Aorta (tissue), 5 donors: ENCODE results near the gene RLF. TPM values are rescaled to one million over a fixed set of nuclear protein-coding genes. Genes with fewer than 3 reads are reported as not detected.

Source experiments
- ATAC-seq: fragments of 200-7000 bp; cut with Tn5 transposase; one replicate; pipeline ENCODE4 v1.9.1; 2022; ENCODE audit warnings: moderate library complexity; ENCODE audit not compliant: low FRiP score
- DNase-seq, 2 donors: peaks; one replicate each; pipeline ENCODE4 v3.0.0-alpha.2; 2020
- H3K27ac ChIP-seq, 2 donors: one replicate each; pipeline ENCODE4 v1.5.1; 2013; ENCODE audit warnings: low read length in 2 of 2, mild to moderate bottlenecking in 2 of 2, moderate library complexity in 2 of 2, control low read depth in 1 of 2, inconsistent platforms in 1 of 2, low read depth in 1 of 2
- H3K27me3 ChIP-seq, 2 donors: one replicate each; pipeline ENCODE4 v1.6.1; 2013; ENCODE audit warnings: control low read depth in 1 of 2, low read length in 1 of 2, mild to moderate bottlenecking in 1 of 2, moderate library complexity in 1 of 2; ENCODE audit not compliant: insufficient read depth in 2 of 2, control insufficient read depth in 1 of 2
- H3K36me3 ChIP-seq, 2 donors: one replicate each; pipeline ENCODE4 v1.6.1; 2013; ENCODE audit warnings: control low read depth in 1 of 2, low read length in 1 of 2, mild to moderate bottlenecking in 1 of 2; ENCODE audit not compliant: insufficient read depth in 2 of 2, control insufficient read depth in 1 of 2
- H3K4me1 ChIP-seq, 2 donors: one replicate each; pipeline ENCODE4 v1.6.1; 2013; ENCODE audit warnings: low read length in 2 of 2, control low read depth in 1 of 2, mild to moderate bottlenecking in 1 of 2, moderate library complexity in 1 of 2; ENCODE audit not compliant: insufficient read depth in 2 of 2, control insufficient read depth in 1 of 2
- H3K4me3 ChIP-seq, 2 donors: one replicate each; pipeline ENCODE4 v1.5.1; 2013; ENCODE audit warnings: low read length in 2 of 2, control low read depth in 1 of 2, mild to moderate bottlenecking in 1 of 2
- H3K9me3 ChIP-seq: one replicate; pipeline ENCODE4 v1.6.1; 2013; ENCODE audit warnings: mild to moderate bottlenecking, low read length; ENCODE audit not compliant: control insufficient read depth
- WGBS, 2 donors: extraction: QIAGEN DNeasy Blood & Tissue Kit; methylation state at CpG; one replicate each; pipeline ENCODE4 v1.1.7; 2013; 5-methylcytosine and 5-hydroxymethylcytosine counted together
- intact Hi-C, 2 donors: fragments of 100-400 bp; cut with DNase I; formaldehyde crosslinking; loops; one replicate each; pipeline versions ENCODE4 v1.14.2 to v1.15.0; 2022
- polyA plus RNA-seq, 2 donors: library from polyadenylated mRNA; stranded (reverse); fragments of 200-250 nt; gene quantifications; one replicate each; pipeline ENCODE4 v1.2.3, GENCODE V29; 2013
- total RNA-seq, 2 donors: library from RNA; stranded (reverse); fragmentation: NEBNext Ultra II Directional; extraction: Animal tissue kit (Norgen Biotek cat#: 25700); gene quantifications; one replicate each; pipeline ENCODE4 v1.2.1, GENCODE V29; 2021
- donor health status: healthy with polysubstance abuse.
- donor health status: Bipolar disorder and iron deficiency.
- donor health status: DM: no; HTN: no; CAD: no.
- donor health status: DM: no; HTN: no; CAD: no.
- donor health status: DM: yes; HTN: yes; CAD: no.

Gene RLF
- total and polyA plus RNA-seq, 4 donors, result 3.1 to 25.1 (median 13.0) TPM

DNA sequence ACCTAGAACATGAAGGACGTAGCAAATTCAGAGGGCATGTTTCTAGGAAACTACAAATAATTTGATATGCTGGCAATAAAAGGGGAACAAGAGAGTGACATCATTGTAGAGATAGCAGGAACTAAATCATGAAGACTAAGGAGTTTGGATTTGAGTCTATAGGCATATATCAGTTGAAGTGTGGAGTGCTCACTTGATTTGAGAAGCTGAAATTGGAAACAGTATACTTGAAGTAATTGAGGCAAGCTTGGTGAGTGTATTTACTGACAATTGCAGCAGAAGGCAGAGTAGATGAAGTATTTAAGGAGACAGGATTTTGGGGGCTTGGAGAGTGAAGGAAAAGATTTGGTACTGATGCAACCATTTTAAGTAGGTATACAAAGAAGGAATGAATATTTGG lies 80.2 kb downstream of the RLF start:
- peaks cover 4 to 11% of the 10 kb centered on the region in 2 donors for H3K36me3 ChIP-seq
- H3K4me1 ChIP-seq, result peaks cover 0 to 5% of the 10 kb centered on the region in 2 donors
- WGBS, 2 donors, result 48 to 70% methylated on average over 1 of the region's 1 CpG
- H3K27me3 ChIP-seq, result no peaks in the 10 kb centered on the region
- no peaks in the 10 kb centered on the region for H3K9me3 ChIP-seq
- intact Hi-C loops, result no loop called here
- ATAC-seq, result no peak
- H3K4me3 ChIP-seq, result no peak overlapping the region
- no peak overlapping the region for H3K27ac ChIP-seq
- DNase-seq, result no peak

DNA sequence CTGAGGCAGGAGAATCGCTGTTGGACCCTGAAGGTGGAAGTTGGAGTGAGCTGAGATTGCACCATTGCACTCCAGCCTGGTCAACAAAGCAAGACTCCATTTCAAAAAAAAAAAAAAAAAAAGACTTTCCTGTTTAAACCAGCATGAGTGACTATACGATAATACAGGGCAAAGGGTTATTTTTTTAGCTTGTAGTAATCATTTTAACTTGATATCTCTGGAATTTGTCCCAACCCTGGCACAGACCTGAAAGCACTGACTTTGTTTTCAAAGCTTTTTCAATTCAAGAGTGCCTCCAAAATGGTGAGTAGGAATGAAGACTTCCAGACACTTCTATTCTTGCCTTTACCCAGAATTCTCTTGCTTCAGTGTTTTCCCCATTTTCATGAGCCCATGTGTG lies 82.2 kb downstream of the RLF start:
- Histone ChIP-seq H3K27ac (peak overlapping the region in 1 of 2 donors; percentile 30), H3K4me1 (peaks cover 0 to 5% of the 10 kb centered on the region in 2 donors), H3K4me3 (no peak overlapping the region), H3K27me3 (no peaks in the 10 kb centered on the region), H3K36me3 (no peaks in the 10 kb centered on the region), H3K9me3 (no peaks in the 10 kb centered on the region)
- no peak for ATAC-seq
- no peak for DNase-seq
- WGBS, 2 donors, result 2% methylated on average over 2 of the region's 2 CpGs
- intact Hi-C loops, result no loop called here

DNA sequence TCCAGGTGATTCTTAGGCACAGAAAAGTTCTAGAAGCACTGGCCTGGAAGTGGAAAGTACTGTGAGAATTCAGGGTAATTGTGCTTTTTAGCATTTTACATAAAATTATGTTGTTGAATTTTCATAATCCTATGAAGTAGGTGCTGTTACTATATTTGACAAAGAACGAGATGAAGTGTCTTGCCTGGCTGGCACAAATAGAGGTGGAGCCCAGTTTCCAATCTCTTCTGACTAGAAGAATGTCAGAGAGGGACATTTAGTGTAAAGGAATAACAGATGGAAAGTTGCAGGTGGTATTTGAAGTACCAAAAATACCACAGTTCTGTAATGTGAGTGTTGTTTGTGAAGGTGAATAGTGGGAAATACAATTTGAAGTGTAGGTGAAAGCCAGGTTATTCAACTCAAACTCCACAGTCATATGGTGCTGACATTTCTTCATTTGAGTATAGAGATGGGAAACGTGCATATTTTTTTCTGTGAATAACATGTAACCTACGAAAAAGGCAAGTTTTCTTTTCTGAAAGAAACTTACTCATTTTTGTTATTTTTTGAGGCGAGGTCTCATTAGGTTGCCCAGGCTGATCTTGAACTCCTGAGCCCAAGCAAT lies 83.1 kb downstream of the RLF start:
- ATAC-seq (no peak), DNase-seq (no peak)
- Histone ChIP-seq H3K27ac (no peak overlapping the region), H3K4me1 (peaks cover 0 to 5% of the 10 kb centered on the region in 2 donors), H3K36me3 (no peaks in the 10 kb centered on the region), H3K4me3 (no peak overlapping the region), H3K9me3 (no peaks in the 10 kb centered on the region), H3K27me3 (no peaks in the 10 kb centered on the region)
- intact Hi-C loops, result no loop called here
- WGBS, 2 donors, result 43 to 44% methylated on average over 4 of the region's 4 CpGs

DNA sequence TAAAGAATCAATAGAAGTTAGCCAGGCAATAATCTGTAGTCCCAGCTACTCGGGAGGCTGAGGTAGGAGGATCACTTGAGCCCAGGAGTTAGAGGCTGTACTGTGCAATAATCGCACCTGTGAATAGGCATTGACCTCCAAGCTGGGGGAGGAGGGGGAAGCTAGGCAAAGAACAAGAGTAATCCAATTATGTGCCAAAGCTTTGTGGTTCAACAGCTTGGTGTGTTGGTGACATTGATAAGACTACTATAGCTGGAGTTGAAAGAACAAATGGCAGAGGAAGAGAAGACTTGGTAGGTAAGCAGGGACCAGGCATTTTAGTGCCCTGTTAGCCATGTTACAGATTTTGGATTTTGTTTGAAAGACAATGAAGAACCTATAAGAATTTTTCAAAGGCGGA lies 84.5 kb downstream of the RLF start:
- H3K4me3 ChIP-seq, result no peak overlapping the region
- ATAC-seq, result no peak
- peaks cover 0 to 5% of the 10 kb centered on the region in 2 donors for H3K4me1 ChIP-seq
- DNase-seq, result no peak
- WGBS, 2 donors, result 94 to 98% methylated on average over 3 of the region's 3 CpGs
- H3K36me3 ChIP-seq, result no peaks in the 10 kb centered on the region
- no peaks in the 10 kb centered on the region for H3K9me3 ChIP-seq
- intact Hi-C loops, result no loop called here
- no peak overlapping the region for H3K27ac ChIP-seq
- H3K27me3 ChIP-seq, result no peaks in the 10 kb centered on the region

DNA sequence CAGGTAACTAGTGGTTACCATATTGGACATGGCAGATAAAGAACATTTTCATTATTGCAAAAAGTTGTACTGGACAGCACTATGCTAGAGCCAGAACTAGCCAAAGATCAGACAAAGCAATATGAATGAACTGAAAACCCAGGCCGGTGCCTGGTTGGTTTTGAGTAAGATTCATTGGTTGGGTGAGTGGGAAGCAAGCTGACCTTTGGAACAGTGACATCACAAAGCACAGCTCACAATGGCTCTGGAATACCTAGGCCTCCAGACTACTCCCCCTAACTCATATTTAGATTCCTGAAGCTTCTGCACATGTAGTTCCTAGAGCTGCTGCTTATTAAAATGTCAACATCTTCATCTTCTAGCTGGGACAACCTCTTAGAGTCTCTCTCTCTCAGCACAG lies 86.5 kb downstream of the RLF start, which contains the start of gene TMCO2:
TMCO2 (plus strand) TSS at position 283 of the 400 bp plus-strand sequence; CDS start at position 340, 57 bp downstream.
- Histone ChIP-seq H3K4me3 (no peak within 1 kb of the TSS), H3K36me3 (no peaks in the 10 kb centered on the region), H3K27me3 (no peaks in the 10 kb centered on the region), H3K27ac (no peak within 1 kb of the TSS), H3K9me3 (no peaks in the 10 kb centered on the region), H3K4me1 (peaks cover 0 to 5% of the 10 kb centered on the region in 2 donors)
- intact Hi-C loops, result no loop called here
- 80 to 95% methylated on average over 1 of the region's 1 CpG for WGBS, 2 donors
- no peak for DNase-seq
- no peak for ATAC-seq

DNA sequence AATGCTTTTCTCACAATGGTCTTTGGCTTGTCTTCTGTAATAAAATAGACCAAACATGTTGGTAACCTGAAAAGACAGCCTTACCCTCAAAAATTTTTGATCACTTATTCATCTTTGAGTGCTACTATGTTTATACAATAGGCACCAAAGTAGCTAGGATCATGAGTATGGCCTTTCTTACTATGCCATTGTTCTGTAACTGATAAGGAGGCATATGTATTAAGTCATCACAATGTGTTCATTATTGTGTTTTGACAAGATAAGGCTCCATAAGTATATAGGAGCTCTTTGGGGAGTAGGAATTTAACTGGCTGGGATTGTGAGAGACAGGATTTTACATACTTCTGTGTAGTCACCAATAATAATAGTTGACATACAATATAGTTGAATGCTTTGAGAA lies 87.2 kb downstream of the RLF start:
- Histone ChIP-seq H3K9me3 (no peaks in the 10 kb centered on the region), H3K36me3 (no peaks in the 10 kb centered on the region), H3K4me3 (no peak overlapping the region), H3K27me3 (no peaks in the 10 kb centered on the region), H3K27ac (no peak overlapping the region), H3K4me1 (peaks cover 0 to 5% of the 10 kb centered on the region in 2 donors)
- intact Hi-C loops, result no loop called here
- DNase-seq, result no peak
- no peak for ATAC-seq

DNA sequence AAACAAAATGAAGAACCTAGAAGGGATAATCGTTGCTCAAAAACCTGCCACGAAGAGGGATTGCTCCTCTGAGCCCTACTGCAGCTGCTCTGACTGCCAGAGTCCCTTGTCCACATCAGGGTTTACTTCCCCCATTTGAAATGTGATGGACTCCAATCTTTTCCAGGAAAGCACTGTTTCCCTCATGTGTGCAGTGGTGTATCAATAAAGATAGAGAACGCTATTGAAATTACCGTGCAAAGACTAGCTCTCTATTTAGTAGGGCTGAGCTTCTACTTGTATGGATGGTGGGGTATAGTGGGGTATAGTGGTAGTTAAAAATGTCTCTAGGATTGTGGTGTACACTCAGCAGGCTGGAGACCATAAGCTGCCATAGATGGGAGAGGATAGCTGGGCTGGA lies 90.3 kb downstream of the RLF start:
- no peak for DNase-seq
- 82 to 84% methylated on average over 4 of the region's 4 CpGs for WGBS, 2 donors
- intact Hi-C loops, result no loop called here
- ATAC-seq, result no peak
- Histone ChIP-seq H3K9me3 (no peaks in the 10 kb centered on the region), H3K4me1 (peaks cover 0 to 2% of the 10 kb centered on the region in 2 donors), H3K4me3 (no peak overlapping the region), H3K27me3 (no peaks in the 10 kb centered on the region), H3K27ac (no peak overlapping the region), H3K36me3 (no peaks in the 10 kb centered on the region)

DNA sequence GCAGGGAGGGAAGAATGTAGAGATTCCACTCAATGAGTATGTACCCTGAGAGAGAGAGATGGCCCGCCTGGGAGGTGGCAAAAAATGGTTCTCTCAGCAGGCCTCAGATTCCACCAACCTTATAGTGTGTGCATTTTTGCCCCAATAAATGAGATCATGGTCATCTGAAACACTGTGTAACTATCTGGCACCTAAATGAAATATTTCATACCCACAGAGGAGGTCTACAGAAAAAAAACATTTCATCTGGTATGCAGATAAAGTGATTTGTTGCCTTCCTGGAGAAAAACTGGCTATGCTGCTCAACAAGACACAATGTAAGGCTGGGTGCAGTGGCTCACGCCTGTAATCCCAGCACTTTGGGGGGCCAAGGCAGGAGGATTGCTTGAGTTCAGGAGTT lies 91.4 kb downstream of the RLF start:
- Histone ChIP-seq H3K27me3 (no peaks in the 10 kb centered on the region), H3K27ac (no peak overlapping the region), H3K9me3 (no peaks in the 10 kb centered on the region), H3K36me3 (no peaks in the 10 kb centered on the region), H3K4me3 (no peak overlapping the region), H3K4me1 (peaks cover 0 to 2% of the 10 kb centered on the region in 2 donors)
- intact Hi-C loops, result no loop called here
- DNase-seq (no peak), ATAC-seq (no peak)
- WGBS, 2 donors, result 72 to 73% methylated on average over 2 of the region's 2 CpGs

DNA sequence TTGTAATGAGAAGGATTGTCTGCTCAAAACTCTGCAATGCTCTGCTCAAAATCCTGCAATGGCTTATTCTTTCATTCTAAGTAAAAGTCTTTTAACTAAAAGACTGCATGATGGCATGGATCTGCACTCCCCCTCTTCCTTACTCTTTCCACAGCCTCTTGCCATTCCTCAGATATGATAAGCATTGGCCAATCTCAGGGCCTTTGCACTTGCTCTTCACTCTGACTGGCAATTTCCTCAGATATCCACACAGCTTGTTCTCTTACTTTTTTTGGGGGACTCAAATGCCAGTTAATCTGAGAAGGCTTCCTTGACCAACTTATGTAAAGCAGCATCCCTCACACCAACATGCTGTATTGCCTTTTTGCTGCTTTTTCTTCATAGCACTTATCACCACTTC lies 94.0 kb downstream of the RLF start:
- Histone ChIP-seq H3K27me3 (no peaks in the 10 kb centered on the region), H3K4me3 (no peak overlapping the region), H3K9me3 (no peaks in the 10 kb centered on the region), H3K4me1 (peaks cover 0 to 3% of the 10 kb centered on the region in 2 donors), H3K27ac (no peak overlapping the region), H3K36me3 (no peaks in the 10 kb centered on the region)
- no peak for DNase-seq
- no peak for ATAC-seq
- intact Hi-C loops, result loop anchor here in 1 of 2 donors (5.0 kb wide), 1 partner anchor 93 kb away; the partner anchor contains the start of gene RLF
